GM19193 (cell line): Measurements from ENCODE around the gene CNOT4.

Experiments used
- POLR2A ChIP-seq: IDR thresholded peaks from 4 replicates; pipeline ENCODE4 v1.6.1; 2011; ENCODE audit not compliant: insufficient read depth, insufficient read length; ENCODE audit errors: extremely low read depth

The CNOT4 gene

GRCh38 chr7:135337977-135338550, 171.8 kb downstream of the CNOT4 start:
- TF ChIP-seq POLR2A: no peak

GRCh38 chr7:135337506-135337905, 172.4 kb downstream of the CNOT4 start:
- TF ChIP-seq POLR2A: no peak

GRCh38 chr7:135335628-135336139, 174.2 kb downstream of the CNOT4 start:
- no peak for TF ChIP-seq POLR2A

- TF ChIP-seq POLR2A: no peak
Observed at GRCh38 chr7:135334830-135335543, 174.9 kb downstream of the CNOT4 start.

- no peak for TF ChIP-seq POLR2A
Observed at GRCh38 chr7:135333946-135334345, 176.0 kb downstream of the CNOT4 start.

- TF ChIP-seq POLR2A: no peak
Observed at GRCh38 chr7:135333200-135333599, 176.7 kb downstream of the CNOT4 start.

- TF ChIP-seq POLR2A: no peak
Observed at GRCh38 chr7:135330088-135330487, 179.8 kb downstream of the CNOT4 start.

- TF ChIP-seq POLR2A: no peak
Observed at GRCh38 chr7:135328526-135328925, 181.4 kb downstream of the CNOT4 start.

GRCh38 chr7:135328053-135328452, 181.8 kb downstream of the CNOT4 start:
- TF ChIP-seq POLR2A: no peak

GRCh38 chr7:135327458-135327857, 182.4 kb downstream of the CNOT4 start:
- TF ChIP-seq POLR2A: no peak

GRCh38 chr7:135326636-135327280, 183.1 kb downstream of the CNOT4 start:
- no peak for TF ChIP-seq POLR2A

GRCh38 chr7:135322571-135323340, 187.1 kb downstream of the CNOT4 start:
- no peak for TF ChIP-seq POLR2A

- no peak for TF ChIP-seq POLR2A
Observed at GRCh38 chr7:135321556-135321955, 188.3 kb downstream of the CNOT4 start.

GRCh38 chr7:135320268-135320667, 189.6 kb downstream of the CNOT4 start:
- TF ChIP-seq POLR2A: no peak
